HG03439 (cell line): ENCODE results near the gene CEMIP2.
"Not testable (repeated sequence)": the region's sequence is repeated elsewhere in the genome, so short reads cannot be mapped to it uniquely, and the experiment has no call there.

Experiments used
- ATAC-seq: cut with Tn5 transposase; IDR thresholded peaks from one replicate; pipeline ENCODE4 v1.9.1; 2021; ENCODE audit warnings: mild to moderate bottlenecking, moderate library complexity; ENCODE audit not compliant: unreplicated experiment

Gene CEMIP2

GRCh38 chr9:71680189-71680980 lies 87.9 kb downstream of the CEMIP2 start:
- no peak for ATAC-seq

GRCh38 chr9:71678999-71679398 lies 89.3 kb downstream of the CEMIP2 start:
- ATAC-seq: no peak

- ATAC-seq: no peak
These were observed 91.1 kb downstream of the CEMIP2 start for GRCh38 chr9:71677209-71677608.

GRCh38 chr9:71676460-71676859 lies 91.9 kb downstream of the CEMIP2 start:
- ATAC-seq: no peak

GRCh38 chr9:71675857-71676165 lies 92.5 kb downstream of the CEMIP2 start:
- ATAC-seq: no peak

- ATAC-seq: no peak
These were observed 93.0 kb downstream of the CEMIP2 start for GRCh38 chr9:71675105-71675856.

GRCh38 chr9:71672573-71672972 lies 95.7 kb downstream of the CEMIP2 start:
- no peak for ATAC-seq

- ATAC-seq: no peak
These were observed 97.0 kb downstream of the CEMIP2 start for GRCh38 chr9:71671289-71671688.

- no peak for ATAC-seq
These were observed 98.2 kb downstream of the CEMIP2 start for GRCh38 chr9:71670121-71670520.

GRCh38 chr9:71669284-71669995 lies 98.9 kb downstream of the CEMIP2 start:
- ATAC-seq: no peak

GRCh38 chr9:71668717-71669116 lies 99.6 kb downstream of the CEMIP2 start:
- no peak for ATAC-seq

GRCh38 chr9:71665247-71665646 lies 103.1 kb downstream of the CEMIP2 start:
- ATAC-seq: no peak

- ATAC-seq: no peak
These were observed 103.7 kb downstream of the CEMIP2 start for GRCh38 chr9:71664566-71664965.

- ATAC-seq: no peak
These were observed 104.3 kb downstream of the CEMIP2 start for GRCh38 chr9:71663931-71664459.

- ATAC-seq: no peak
These were observed 105.1 kb downstream of the CEMIP2 start for GRCh38 chr9:71663216-71663615.

- no peak for ATAC-seq
These were observed 106.2 kb downstream of the CEMIP2 start for GRCh38 chr9:71662082-71662481.

GRCh38 chr9:71657276-71657675 lies 111.0 kb downstream of the CEMIP2 start:
- ATAC-seq: not testable (repeated sequence)

- ATAC-seq: no peak
These were observed 111.8 kb downstream of the CEMIP2 start for GRCh38 chr9:71656496-71656895.

- no peak for ATAC-seq
These were observed 112.5 kb downstream of the CEMIP2 start for GRCh38 chr9:71655778-71656177.

GRCh38 chr9:71655141-71655540 lies 113.2 kb downstream of the CEMIP2 start:
- ATAC-seq: no peak

GRCh38 chr9:71652480-71652879 lies 115.8 kb downstream of the CEMIP2 start:
- no peak for ATAC-seq

GRCh38 chr9:71648453-71648852 lies 119.9 kb downstream of the CEMIP2 start:
- no peak for ATAC-seq
